Activated CD8-positive, alpha-beta memory T cell treated with anti-CD3 and anti-CD28 coated beads, Interleukin-2, amount 10 ng/mL, durations not matched to agents 7 days and 5 days (primary cell): ENCODE data around the gene ACBD4. TPM values are rescaled to one million over a fixed set of nuclear protein-coding genes. Genes with fewer than 3 reads are reported as not detected.

Experiments used
- ATAC-seq: fragments of 150-1000 bp; cut with Tn5 transposase; one replicate; pipeline ENCODE4 v1.10.0; 2021; ENCODE audit warnings: moderate library complexity
- CTCF ChIA-PET: fragments of 350-600 bp; sonication (Branson Sonifier 250); formaldehyde crosslinking; loops from one replicate; lab custom pipeline; 2021; ENCODE audit warnings: antibody characterized with exemption; lab: Charles Lee
- DNase-seq: peaks from one replicate; pipeline ENCODE4 v3.0.0-alpha.2; 2020
- H3K27ac Mint-ChIP-seq: one replicate; pipeline ENCODE4 v1.8.0; 2021; ENCODE audit warnings: mild to moderate bottlenecking, mixed read lengths
- H3K27me3 Mint-ChIP-seq: one replicate; pipeline ENCODE4 v1.8.0; 2021; ENCODE audit warnings: mixed read lengths
- H3K36me3 Mint-ChIP-seq: one replicate; pipeline ENCODE4 v1.8.0; 2021; ENCODE audit warnings: mild to moderate bottlenecking, mixed read lengths
- H3K4me1 Mint-ChIP-seq: one replicate; pipeline ENCODE4 v1.8.0; 2021; ENCODE audit warnings: mixed read lengths
- H3K4me3 Mint-ChIP-seq: one replicate; pipeline ENCODE4 v1.8.0; 2021; ENCODE audit warnings: mild to moderate bottlenecking, moderate library complexity, mixed read lengths
- H3K9me3 Mint-ChIP-seq: one replicate; pipeline ENCODE4 v1.8.0; 2022; ENCODE audit warnings: low read depth, mixed read lengths
- total RNA-seq, 2 experiments: library from RNA; stranded (reverse); gene quantifications; one replicate each; pipeline ENCODE4 v1.2.3, GENCODE V29; 2021

Gene ACBD4
- total RNA-seq, 2 experiments from 2014 or later: 14.9 to 20.6 TPM

DNA sequence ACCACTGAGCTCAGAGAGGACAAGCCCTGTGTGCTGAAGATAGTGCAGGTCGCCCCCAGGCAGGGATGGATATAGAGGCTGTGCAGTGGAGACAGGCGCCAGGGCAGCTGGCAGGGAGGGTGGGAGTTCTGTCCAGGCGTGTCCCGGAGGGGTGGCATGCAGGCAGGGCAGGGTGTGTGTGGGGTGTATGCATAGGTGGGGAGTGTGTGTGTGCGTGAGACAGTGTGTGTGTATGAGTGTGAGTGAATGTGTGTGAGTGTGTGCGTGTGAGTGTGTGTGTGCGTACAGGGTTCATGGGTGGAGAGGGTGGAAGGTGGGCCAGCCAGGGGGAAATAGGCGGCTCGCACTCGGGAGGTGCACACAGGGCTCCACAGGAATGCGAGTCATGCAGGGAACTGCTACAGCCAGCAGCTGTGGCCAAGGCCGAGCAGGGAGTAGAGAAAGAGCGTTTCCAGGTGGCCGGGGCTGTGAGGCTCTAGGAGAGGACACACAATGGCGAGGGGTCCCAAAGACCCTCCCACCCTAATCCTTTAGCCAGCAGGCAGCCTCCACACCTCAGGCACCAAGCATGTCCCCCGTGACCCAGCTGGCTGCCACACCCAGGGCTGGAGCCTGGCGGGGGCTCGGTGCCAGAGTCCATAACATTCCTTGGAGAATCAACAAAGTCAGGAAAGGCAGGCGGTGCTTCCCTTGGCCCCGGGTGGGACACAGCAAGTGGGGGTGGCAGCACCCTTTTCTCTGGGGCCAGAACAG is 7.8 kb upstream of the ACBD4 start:
- peaks cover 9% of the 10 kb centered on the region for H3K27me3 Mint-ChIP-seq
- no peak for ATAC-seq
- no peaks in the 10 kb centered on the region for H3K9me3 Mint-ChIP-seq
- no peak overlapping the region for H3K4me3 Mint-ChIP-seq
- CTCF ChIA-PET: interaction anchor here (0.8 kb wide), 2 partner anchors 8 to 352 kb away, joined by 3 read pairs; partner anchors contain the start of gene ACBD4
- no peak overlapping the region for H3K27ac Mint-ChIP-seq
- H3K4me1 Mint-ChIP-seq: peaks cover 5% of the 10 kb centered on the region
- no peak for DNase-seq
- H3K36me3 Mint-ChIP-seq: no peaks in the 10 kb centered on the region

DNA sequence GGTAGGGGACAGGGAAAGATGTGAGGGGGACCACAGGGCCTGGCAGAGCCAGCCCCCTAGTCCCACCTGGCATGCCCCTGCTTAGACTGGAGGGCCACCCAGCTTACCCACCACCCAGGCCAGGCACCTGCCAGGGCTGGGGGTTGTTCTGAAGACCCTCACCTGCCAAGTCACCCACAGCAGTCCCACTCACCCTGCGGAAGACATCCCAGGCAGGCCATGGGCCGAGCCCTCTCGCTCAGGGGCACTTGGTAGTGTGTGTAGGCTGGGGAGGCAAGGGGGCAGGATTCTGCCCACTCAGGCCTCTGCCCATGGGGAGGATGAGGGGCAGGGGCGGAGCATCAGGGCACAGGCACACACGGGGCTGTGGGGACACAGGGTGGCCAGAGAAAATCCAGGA is 7.2 kb upstream of the ACBD4 start:
- no peaks in the 10 kb centered on the region for H3K36me3 Mint-ChIP-seq
- ATAC-seq (no peak), DNase-seq (no peak)
- no peaks in the 10 kb centered on the region for H3K9me3 Mint-ChIP-seq
- CTCF ChIA-PET: interaction anchor here (1.7 kb wide), 1 partner anchor 89 kb away, joined by 4 read pairs; no protein-coding TSS in a partner anchor
- no peak overlapping the region for H3K27ac Mint-ChIP-seq
- peaks cover 7% of the 10 kb centered on the region for H3K4me1 Mint-ChIP-seq
- H3K27me3 Mint-ChIP-seq: peaks cover 9% of the 10 kb centered on the region
- H3K4me3 Mint-ChIP-seq: no peak overlapping the region

GRCh38 chr17:45128989-45129388 is 6.5 kb upstream of the ACBD4 start:
- H3K36me3 Mint-ChIP-seq: no peaks in the 10 kb centered on the region
- peaks cover 10% of the 10 kb centered on the region for H3K4me1 Mint-ChIP-seq
- peaks cover 9% of the 10 kb centered on the region for H3K27me3 Mint-ChIP-seq
- CTCF ChIA-PET: interaction anchor here (1.7 to 11.4 kb wide), 2 partner anchors 69 to 89 kb away, joined by 4 to 401 read pairs; no protein-coding TSS in a partner anchor
- H3K9me3 Mint-ChIP-seq: no peaks in the 10 kb centered on the region
- no peak for ATAC-seq
- no peak for DNase-seq
- H3K27ac Mint-ChIP-seq: no peak overlapping the region
- no peak overlapping the region for H3K4me3 Mint-ChIP-seq

- Mint-ChIP-seq H3K9me3 (no peaks in the 10 kb centered on the region), H3K4me3 (no peak overlapping the region), H3K36me3 (no peaks in the 10 kb centered on the region)
Measured at GRCh38 chr17:45129426-45129939, 6.0 kb upstream of the ACBD4 start.

GRCh38 chr17:45129940-45130680 is 5.4 kb upstream of the ACBD4 start:
- H3K9me3 Mint-ChIP-seq: no peaks in the 10 kb centered on the region
- peaks cover 6% of the 10 kb centered on the region for H3K4me1 Mint-ChIP-seq
- peaks cover 9% of the 10 kb centered on the region for H3K27me3 Mint-ChIP-seq
- H3K27ac Mint-ChIP-seq: no peak overlapping the region
- H3K36me3 Mint-ChIP-seq: no peaks in the 10 kb centered on the region
- H3K4me3 Mint-ChIP-seq: no peak overlapping the region
- no peak for ATAC-seq
- DNase-seq: no peak
- CTCF ChIA-PET: interaction anchor here (1.0 to 11.4 kb wide), 3 partner anchors 9 to 91 kb away, joined by 3 to 401 read pairs (median 4); no protein-coding TSS in a partner anchor

More at GRCh38 chr17:45129426-45129939, 6.0 kb upstream of the ACBD4 start:
- CTCF ChIA-PET: interaction anchor here (1.0 to 11.4 kb wide), 3 partner anchors 10 to 90 kb away, joined by 3 to 401 read pairs (median 4); no protein-coding TSS in a partner anchor
- peaks cover 9% of the 10 kb centered on the region for H3K27me3 Mint-ChIP-seq
- no peak for DNase-seq
- no peak overlapping the region for H3K27ac Mint-ChIP-seq
- peaks cover 7% of the 10 kb centered on the region for H3K4me1 Mint-ChIP-seq
- no peak for ATAC-seq

DNA sequence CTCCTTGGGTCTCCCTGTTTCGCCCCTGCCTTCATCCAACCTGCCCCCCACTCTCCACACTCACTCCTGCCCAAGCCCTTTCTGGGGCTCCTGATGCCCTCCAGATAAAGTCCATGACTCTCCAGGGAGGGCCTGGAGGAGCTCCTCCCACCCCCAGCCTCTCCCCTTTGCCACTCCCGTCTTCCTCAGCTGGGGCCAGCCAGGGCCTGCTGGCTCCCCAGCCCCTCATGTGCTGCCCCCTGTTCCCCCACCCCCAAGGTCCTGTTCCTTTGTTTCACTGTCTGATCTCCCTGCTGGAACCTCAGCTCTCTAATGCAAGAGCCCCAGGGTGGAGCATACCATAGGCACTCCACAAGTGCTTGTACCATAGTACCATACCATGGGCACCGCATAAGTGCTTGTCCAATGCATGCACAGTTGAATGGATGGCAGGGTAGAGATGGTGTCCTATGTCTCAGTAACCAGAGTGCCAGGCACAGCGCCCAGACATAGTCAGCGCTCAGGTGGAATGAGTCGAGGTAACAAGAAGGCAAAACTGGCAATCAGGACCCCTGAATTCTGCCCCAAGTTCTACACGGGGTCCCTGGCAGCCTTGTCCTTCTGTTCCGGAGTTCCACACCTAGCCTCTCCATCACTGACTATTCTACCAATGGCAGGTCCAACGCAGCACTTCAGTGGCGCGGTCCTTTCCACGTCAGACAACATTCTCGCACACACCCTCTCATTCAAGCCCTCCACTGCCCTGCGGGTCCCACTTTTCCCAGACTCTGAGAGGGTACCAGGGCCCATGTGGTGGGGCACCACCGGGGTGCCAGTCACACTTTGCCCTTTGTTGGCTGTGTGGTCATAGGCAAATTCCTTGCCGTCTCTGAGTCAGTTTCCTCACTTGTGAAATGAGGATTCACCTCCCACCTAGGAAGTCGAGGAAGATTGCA is 4.5 kb upstream of the ACBD4 start:
- CTCF ChIA-PET: interaction anchor here (1.0 to 11.4 kb wide), 5 partner anchors 15 to 354 kb away, joined by 3 to 583 read pairs (median 9); partner anchors contain the start of genes HEXIM1 and HEXIM2
- Mint-ChIP-seq H3K36me3 (no peaks in the 10 kb centered on the region), H3K4me1 (peaks cover 11% of the 10 kb centered on the region), H3K27ac (no peak overlapping the region), H3K9me3 (no peaks in the 10 kb centered on the region), H3K27me3 (peaks cover 9% of the 10 kb centered on the region), H3K4me3 (peak overlapping the region; percentile 29)
- DNase-seq (no peak), ATAC-seq (no peak)

- H3K27ac Mint-ChIP-seq: no peak overlapping the region
- H3K4me1 Mint-ChIP-seq: peaks cover 19% of the 10 kb centered on the region
- no peaks in the 10 kb centered on the region for H3K9me3 Mint-ChIP-seq
- peak overlapping the region; percentile 33 for H3K4me3 Mint-ChIP-seq
- H3K27me3 Mint-ChIP-seq: peaks cover 9% of the 10 kb centered on the region
- DNase-seq (peak; percentile 63), ATAC-seq (peak; percentile 0)
- H3K36me3 Mint-ChIP-seq: no peaks in the 10 kb centered on the region
- CTCF ChIA-PET: interaction anchor here (1.0 to 11.4 kb wide), 8 partner anchors 16 to 355 kb away, joined by 3 to 583 read pairs (median 4); partner anchors contain the start of genes HEXIM1 and HEXIM2
Measured at GRCh38 chr17:45131616-45132319, 3.7 kb upstream of the ACBD4 start.

GRCh38 chr17:45132320-45132571 is 3.2 kb upstream of the ACBD4 start, which contains the start of gene PLCD3:
TSS of gene PLCD3 (minus strand) at chr17:45132515. CDS start at chr17:45132410, 105 bp downstream.
- ATAC-seq: peak; percentile 37
- Mint-ChIP-seq H3K36me3 (no peaks in the 10 kb centered on the region), H3K4me1 (peaks cover 19% of the 10 kb centered on the region), H3K4me3 (peak within 1 kb of the TSS; percentile 86), H3K27me3 (peaks cover 9% of the 10 kb centered on the region), H3K9me3 (no peaks in the 10 kb centered on the region), H3K27ac (peak within 1 kb of the TSS; percentile 82)
- CTCF ChIA-PET: interaction anchor here (1.1 to 11.4 kb wide), 7 partner anchors 16 to 354 kb away, joined by 3 to 583 read pairs (median 5); partner anchors contain the start of genes HEXIM1 and HEXIM2
- DNase-seq: no peak

DNA sequence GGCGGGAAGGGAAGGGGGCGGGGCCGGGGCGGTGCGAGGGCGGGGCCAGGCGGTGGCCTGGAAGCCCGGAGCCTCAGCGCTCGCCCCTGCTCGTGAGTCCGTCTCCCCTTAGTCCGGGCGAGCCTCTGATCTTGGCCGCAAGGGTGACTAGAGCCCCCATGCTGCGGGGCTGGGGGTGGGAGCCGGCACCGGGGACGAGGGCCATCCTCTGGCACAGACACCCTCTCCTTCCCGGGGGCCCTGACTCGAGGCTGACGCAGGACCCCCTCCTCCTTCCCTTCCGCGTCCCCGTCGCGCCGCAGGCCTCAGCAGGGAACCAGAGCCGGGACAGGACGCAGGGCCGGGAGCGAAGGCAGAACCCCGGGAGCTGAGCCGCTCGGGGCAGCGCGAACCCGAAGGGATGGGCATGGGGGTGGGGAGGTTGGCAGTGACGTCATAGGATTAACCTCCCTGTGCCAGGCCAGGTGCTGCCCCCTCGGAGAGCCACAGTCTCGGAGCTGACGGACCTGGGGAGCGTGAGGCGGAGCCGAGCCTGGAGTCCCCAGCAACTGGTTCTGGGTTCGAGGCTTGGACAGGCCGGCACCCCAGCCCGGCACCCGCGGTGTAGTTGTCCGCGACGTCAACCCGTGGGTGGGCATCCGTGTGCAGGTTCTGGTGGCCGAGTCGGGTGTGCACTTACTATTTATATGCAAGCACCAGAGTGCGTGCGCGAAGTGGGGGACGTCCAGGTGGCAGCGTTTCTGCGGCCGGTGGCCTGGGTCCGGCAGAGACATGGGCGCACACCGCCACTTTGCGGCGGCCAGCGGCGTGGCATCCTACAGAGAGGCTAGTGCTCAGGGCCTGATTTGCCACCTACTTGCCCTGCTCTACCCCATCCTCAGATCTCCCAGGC is 2.7 kb upstream of the ACBD4 start:
- peak; percentile 40 for ATAC-seq
- Mint-ChIP-seq H3K4me1 (peaks cover 19% of the 10 kb centered on the region), H3K36me3 (no peaks in the 10 kb centered on the region), H3K27me3 (peaks cover 9% of the 10 kb centered on the region), H3K27ac (peak overlapping the region; percentile 82), H3K4me3 (peak overlapping the region; percentile 86), H3K9me3 (no peaks in the 10 kb centered on the region)
- peak; percentile 77 for DNase-seq
- CTCF ChIA-PET: interaction anchor here (0.7 to 11.4 kb wide), 11 partner anchors 17 to 354 kb away, joined by 3 to 583 read pairs (median 4); partner anchors contain the start of genes HEXIM1 and HEXIM2

- Mint-ChIP-seq H3K36me3 (no peaks in the 10 kb centered on the region), H3K27me3 (peaks cover 3% of the 10 kb centered on the region), H3K4me3 (peak overlapping the region; percentile 83), H3K9me3 (no peaks in the 10 kb centered on the region), H3K27ac (peak overlapping the region; percentile 85), H3K4me1 (peaks cover 21% of the 10 kb centered on the region)
- ATAC-seq (no peak), DNase-seq (no peak)
- CTCF ChIA-PET: interaction anchor here (0.6 to 11.4 kb wide), 99 partner anchors 9 to 428 kb away, joined by 3 to 583 read pairs (median 5); partner anchors contain the start of genes C1QL1, DBF4B, EFTUD2 and FMNL1
Measured at GRCh38 chr17:45135978-45136791, 698 bp downstream of the ACBD4 start.
